Bronchial smooth muscle cell (primary cell): ENCODE measurements around the gene APPBP2. TPM values are rescaled to one million over a fixed set of nuclear protein-coding genes. Genes with fewer than 3 reads are reported as not detected.

Source experiments
- total RNA-seq: library from RNA; depleted of rRNA; stranded (reverse); fragments of >200 nt; gene quantifications from 2 replicates; pipeline ENCODE4 v1.2.1, GENCODE V29; 2014

Gene APPBP2, protein sequence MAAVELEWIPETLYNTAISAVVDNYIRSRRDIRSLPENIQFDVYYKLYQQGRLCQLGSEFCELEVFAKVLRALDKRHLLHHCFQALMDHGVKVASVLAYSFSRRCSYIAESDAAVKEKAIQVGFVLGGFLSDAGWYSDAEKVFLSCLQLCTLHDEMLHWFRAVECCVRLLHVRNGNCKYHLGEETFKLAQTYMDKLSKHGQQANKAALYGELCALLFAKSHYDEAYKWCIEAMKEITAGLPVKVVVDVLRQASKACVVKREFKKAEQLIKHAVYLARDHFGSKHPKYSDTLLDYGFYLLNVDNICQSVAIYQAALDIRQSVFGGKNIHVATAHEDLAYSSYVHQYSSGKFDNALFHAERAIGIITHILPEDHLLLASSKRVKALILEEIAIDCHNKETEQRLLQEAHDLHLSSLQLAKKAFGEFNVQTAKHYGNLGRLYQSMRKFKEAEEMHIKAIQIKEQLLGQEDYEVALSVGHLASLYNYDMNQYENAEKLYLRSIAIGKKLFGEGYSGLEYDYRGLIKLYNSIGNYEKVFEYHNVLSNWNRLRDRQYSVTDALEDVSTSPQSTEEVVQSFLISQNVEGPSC
- 44.9 and 51.5 TPM in 2 replicates for total RNA-seq

GRCh38 chr17:60525685-60526514, at the start of gene APPBP2:
APPBP2 (minus strand) TSS chr17:60526242; CDS start chr17:60525931, 311 bp downstream.

GRCh38 chr17:60422162-60422665, 103.8 kb downstream of the APPBP2 start, which contains the start of gene CHCT1:
CHCT1 (plus strand) TSS chr17:60422489; CDS start chr17:60422593, 104 bp downstream.

Other genes starting within 250 kb of the APPBP2 start
- gene USP32, start 134.1 kb downstream of the APPBP2 start, total RNA-seq, result 32.7 and 46.8 TPM in 2 replicates
- not detected in 2 replicates for gene CHCT1, start 103.8 kb downstream of the APPBP2 start, total RNA-seq
- gene PPM1D, start 74.0 kb upstream of the APPBP2 start, total RNA-seq, result 9.5 and 13.1 TPM in 2 replicates
- gene BCAS3, start 151.6 kb upstream of the APPBP2 start, total RNA-seq, result 31.2 and 35.9 TPM in 2 replicates